T-helper 1 cell treated with Interleukin-12 subunit alpha and Interleukin-12 subunit beta and Interleukin-4 antibody, amounts not matched to agents 30 ng/mL and 1 ng/mL, for 36 hours (primary cell): ENCODE results near the gene NR3C2. TPM values are rescaled to one million over a fixed set of nuclear protein-coding genes. Genes with fewer than 3 reads are reported as not detected.

ENCODE experiments used
- intact Hi-C: fragments of 100-400 bp; cut with micrococcal nuclease; formaldehyde crosslinking; loops from one replicate; pipeline ENCODE4 v1.15.1; 2024
- total RNA-seq: library from RNA; stranded (reverse); gene quantifications from 2 replicates; pipeline ENCODE4 v1.2.3, GENCODE V29; 2022

NR3C2 gene
- total RNA-seq, 1 donor from 2014 or later: 0.83 TPM

- intact Hi-C loops: loop anchor here (2.0 to 10.0 kb wide), 2 partner anchors 159 to 263 kb away; no protein-coding TSS in a partner anchor
Measured at GRCh38 chr4:148057984-148058859, 384.0 kb downstream of the NR3C2 start.

DNA sequence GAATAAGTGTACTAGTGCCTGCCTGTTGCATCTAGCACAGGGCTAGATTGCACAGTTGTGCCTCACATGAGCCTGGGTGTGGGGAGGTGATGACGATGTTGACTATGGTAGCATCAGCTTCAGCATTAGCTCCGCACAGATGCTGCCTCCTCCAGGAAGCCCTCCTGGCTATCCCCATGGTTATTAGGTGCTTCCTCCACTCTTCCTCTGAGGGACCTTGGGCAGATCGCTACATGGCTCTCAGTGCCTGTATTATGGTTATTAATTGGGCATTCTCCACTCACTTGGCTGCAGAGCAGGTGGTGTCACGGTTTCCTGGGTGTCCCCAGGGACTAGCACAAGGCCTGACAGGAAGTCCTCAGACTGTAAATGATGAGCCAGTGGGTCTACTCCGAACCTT, 384.7 kb downstream of the NR3C2 start:
- intact Hi-C loops: loop anchor here (2.0 to 10.0 kb wide), 2 partner anchors 159 to 263 kb away; no protein-coding TSS in a partner anchor

GRCh38 chr4:148056879-148057278, 385.3 kb downstream of the NR3C2 start:
- intact Hi-C loops: loop anchor here (2.0 to 10.0 kb wide), 2 partner anchors 160 to 262 kb away; no protein-coding TSS in a partner anchor

DNA sequence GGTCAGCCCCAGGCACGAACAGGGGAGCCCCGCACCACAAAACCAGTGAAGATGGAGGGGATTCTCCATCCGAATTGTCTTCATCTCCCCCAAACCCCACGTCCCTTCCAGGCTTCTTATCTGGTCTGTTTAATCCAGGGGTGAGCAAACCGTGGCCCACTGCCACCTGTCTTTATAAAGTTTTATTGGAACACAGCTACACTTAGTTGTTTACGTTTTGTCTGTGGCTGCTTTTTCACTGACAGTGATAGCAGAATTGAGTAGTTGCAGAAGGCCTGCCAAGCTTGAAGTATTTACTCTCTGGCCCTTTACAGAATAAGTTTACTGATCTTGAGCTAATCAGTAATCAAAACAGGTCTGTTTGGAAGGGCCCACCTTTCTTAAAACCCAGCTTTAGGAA, 386.4 kb downstream of the NR3C2 start:
- intact Hi-C loops: loop anchor here (2.0 to 10.0 kb wide), 2 partner anchors 161 to 261 kb away; no protein-coding TSS in a partner anchor

GRCh38 chr4:148054275-148054674, 387.9 kb downstream of the NR3C2 start:
- intact Hi-C loops: loop anchor here (5.0 to 10.0 kb wide), 2 partner anchors 259 to 372 kb away; partner anchors contain the start of gene PRMT9

DNA sequence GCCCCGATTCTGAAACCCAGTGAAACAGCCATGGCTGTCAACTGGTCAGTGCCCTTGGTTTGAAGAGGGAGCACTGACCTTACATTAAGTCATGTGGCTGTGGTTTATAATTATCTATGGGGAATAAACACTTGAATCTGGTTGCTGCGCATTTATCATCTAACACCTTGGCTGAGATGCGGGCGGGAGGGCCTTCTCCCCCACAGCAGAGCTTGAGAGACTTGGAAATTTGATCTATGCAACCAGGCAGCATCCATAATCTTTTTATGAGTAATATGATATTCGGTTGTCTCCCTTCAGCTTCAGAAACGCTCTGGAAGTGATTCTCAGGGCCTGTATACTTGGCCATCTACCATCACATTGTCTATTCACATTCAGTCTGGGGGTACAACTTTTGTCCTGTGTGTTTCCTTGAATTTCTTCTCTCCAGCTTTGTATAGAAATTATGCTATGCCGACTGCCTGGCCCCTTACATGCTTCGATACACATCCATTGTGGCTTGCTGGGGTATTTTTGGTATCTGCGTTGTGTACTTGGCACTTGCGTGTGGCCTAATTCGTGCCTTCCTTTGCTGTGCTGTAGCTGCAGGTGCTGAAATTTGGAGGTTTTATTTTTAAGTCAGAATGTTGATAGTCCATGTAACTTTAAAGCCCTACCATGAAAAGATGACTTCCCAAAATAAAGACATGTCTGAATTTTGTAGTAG, 388.8 kb downstream of the NR3C2 start:
- intact Hi-C loops: loop anchor here (2.0 to 10.0 kb wide), 4 partner anchors 109 to 389 kb away; partner anchors contain the start of genes NR3C2 and PRMT9

DNA sequence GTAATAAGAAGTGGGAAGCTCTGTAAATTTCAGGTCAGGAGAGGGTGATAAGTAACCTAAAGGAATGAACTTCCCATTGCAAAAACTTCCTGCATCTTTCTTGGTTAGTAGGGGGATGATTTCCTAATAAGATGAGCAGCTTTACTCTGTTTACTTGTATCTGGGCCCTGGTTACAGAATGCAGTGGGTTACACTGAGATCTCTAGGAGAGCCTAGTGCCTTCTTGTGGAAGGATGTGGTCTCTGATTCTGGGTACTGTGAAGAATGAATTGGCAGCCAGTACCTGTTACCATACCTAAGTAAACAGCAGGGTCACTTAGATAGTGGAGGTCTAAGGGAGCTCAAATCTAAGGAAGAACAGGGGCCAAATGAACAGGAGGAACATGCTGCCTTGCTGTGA, 389.8 kb downstream of the NR3C2 start:
- intact Hi-C loops: loop anchor here (2.0 to 10.0 kb wide), 4 partner anchors 108 to 390 kb away; partner anchors contain the start of genes NR3C2 and PRMT9

- intact Hi-C loops: loop anchor here (5.0 to 10.0 kb wide), 2 partner anchors 257 to 369 kb away; partner anchors contain the start of gene PRMT9
Measured at GRCh38 chr4:148051403-148051802, 390.8 kb downstream of the NR3C2 start.

- intact Hi-C loops: loop anchor here (5.0 kb wide), 1 partner anchor 104 kb away; no protein-coding TSS in a partner anchor
Measured at GRCh38 chr4:148048598-148048997, 393.6 kb downstream of the NR3C2 start.

DNA sequence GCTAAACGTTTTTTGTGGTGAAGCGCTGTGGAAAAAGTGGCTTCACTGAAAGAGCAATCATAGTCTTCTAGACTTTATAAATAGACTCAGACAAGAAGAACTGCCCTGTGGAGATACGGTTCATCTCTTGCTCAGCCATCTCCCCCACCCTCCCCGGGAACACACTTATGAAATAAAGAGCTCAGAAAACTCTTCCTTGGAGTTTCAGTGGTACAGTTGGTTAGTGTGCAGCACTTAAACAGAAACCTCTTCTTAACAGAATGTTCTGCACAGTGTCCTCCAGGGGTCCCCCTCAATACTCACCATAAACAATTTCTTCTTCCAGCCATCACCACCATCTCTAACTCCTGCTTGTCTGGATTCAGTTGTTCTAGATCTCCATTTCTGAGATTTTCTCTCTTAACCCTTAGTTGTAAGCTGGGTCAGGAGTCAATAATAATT, 397.3 kb downstream of the NR3C2 start:
- intact Hi-C loops: loop anchor here (5.0 kb wide), 1 partner anchor 107 kb away; no protein-coding TSS in a partner anchor

DNA sequence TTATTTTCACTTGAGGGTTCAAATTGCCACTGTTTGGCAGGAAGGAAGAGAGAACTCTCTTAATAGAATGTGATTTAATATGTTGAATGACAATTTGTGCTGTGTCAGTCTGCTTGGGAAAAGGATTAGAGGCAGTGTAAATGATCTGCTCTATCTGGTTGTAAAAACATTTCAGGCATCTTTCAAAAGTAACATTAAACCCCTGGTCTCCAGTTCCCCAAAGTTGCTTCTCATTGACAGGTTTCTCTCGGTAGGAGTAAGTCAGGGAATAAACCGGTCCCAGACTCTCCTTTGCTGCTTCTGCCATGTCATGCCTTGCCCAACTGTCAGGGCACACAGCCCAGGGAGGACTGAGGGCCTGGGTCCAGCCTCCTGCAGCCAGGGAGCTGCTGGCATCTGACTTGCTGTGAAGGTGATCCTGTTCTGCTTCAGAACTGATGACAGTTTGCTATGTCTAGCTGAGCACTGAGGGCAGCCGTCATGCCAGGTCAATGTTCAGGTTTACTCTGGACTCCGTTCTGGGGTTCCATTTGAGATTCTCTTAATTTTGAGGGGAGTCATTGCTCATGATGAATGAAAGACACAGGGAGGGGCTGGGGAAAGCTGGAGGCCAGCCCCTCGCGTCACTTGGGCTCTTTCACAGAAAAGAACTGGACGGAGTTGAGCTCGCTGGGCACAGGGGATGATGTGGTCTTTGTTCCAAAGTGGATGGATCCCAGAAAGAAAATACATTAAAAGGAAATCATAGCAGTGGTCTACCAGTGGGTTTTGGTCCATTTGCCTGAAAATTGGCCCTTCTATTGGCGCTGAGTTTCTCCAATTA, 397.9 kb downstream of the NR3C2 start:
- intact Hi-C loops: no loop called here

- intact Hi-C loops: no loop called here
Measured at GRCh38 chr4:148041606-148042329, 400.4 kb downstream of the NR3C2 start.

DNA sequence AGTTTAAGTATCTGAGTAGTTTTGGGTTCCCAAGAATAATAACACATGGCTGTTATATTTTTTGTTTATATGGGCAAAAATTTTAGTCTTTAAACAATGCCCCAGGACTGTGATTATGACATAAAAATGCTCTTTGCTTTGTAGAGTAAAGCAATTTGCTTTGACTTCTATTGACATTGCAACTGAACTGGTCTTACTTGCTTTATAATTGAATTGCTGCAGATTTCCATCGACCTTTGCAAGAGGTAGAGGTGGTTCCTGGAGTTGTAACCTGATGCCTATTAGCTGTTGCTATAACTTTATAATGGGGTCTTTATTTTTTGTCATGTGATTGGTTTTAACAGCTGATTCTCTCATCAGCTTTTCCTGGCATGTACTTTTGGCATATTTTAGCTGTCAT, 407.4 kb downstream of the NR3C2 start:
- intact Hi-C loops: no loop called here

DNA sequence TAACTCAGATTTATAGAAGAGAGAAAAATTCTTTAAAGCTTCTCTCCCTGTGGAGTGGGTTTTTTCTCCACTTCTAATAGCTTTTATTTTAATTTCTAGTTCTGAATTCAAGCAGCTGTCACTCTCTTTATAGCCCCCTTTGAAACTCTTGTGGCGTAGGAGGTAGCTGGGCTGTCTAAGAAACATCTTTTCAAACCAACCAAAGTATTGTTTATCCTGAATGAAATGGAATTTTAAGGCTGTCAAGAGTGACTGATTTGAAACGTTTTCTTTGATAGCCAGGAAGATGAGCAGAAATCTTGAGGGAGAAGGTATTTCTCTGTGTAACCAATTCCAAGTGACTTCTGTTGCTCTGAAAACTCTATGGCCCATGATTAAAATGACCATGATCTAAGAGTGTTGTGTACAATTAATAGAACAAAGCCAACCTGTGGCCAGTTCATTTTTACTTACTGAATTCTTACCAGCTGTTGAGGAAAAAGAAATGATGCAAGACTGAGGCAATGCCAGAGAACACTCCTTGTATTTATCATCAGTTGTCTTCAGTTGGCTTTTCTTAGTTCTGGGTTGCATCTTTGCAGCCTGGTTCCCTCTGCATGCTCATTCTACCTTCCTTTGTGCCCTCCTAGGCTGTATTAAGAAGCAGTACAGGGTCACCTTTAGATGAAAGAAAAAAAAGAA, 411.9 kb downstream of the NR3C2 start:
- intact Hi-C loops: no loop called here

DNA sequence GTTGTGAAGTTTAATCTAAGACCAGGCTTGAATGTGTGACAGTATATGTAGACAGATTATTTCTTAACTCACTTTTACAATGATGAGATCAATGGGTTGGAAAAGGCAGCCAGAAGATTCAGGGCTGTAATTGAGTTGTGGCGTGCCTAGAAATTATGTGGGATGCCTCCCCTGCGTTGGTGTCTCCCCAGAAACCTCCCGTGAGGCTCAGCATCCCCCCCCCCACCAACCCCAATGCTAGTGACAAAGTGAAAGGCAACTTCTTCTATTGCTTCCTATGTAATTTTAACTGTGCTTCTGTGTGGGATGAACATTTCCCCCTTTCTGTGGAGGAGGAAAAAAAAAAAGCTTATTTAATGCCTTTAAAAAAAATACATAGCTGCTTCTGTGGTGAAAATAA, 412.4 kb downstream of the NR3C2 start:
- intact Hi-C loops: no loop called here
